GM21528 (cell line): Measurements from ENCODE around the gene NFIX.

ENCODE experiments used
- ATAC-seq: cut with Tn5 transposase; IDR thresholded peaks from one replicate; pipeline ENCODE4 v1.9.1; 2021; ENCODE audit warnings: mild to moderate bottlenecking, moderate library complexity; ENCODE audit not compliant: unreplicated experiment, low FRiP score

The NFIX gene

DNA sequence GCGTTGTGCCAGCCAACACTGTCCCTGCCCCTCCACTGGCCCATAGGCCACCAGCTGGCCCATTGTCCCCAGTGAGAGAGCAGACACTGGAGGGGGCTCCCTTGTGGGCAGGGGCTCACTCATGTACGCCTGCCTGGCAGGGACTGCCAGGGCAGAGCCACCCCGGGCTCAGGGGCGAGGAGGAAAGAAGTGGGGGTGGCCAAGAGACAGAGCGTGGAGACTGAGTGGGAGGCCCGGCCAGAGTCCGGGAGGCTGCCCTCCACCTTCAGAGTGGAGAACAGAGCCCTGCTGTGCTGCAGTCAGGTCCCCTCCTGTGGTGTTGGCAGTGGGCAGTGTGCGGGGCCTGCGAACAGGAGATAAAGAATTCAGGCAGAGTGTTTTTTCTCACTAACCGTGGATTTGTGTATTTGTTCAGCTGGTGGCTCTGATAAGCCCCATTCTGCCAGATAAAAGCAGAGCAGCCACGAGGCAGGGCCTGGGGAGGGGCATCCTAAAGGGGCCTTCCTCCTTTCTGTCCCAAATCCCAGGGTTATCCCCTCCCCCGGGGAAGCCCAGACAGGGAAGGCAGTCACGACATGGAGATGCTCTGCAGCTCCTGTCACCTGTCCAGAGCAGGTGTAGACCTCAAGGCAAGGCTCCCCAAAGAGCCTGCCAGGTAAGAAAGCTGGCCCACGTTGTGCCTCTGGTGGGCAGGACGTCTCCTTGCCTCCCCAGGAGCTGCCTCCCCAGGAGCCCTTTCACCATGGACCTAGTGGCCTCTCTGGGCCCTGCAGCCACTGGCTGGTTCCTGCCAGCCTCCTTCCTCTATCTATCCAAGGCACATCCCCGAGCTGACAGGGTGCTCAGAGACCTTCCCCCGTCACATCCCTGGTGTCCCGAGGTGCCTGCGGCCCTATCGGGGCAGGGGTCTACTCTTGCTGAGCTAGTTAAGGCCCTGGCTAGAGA is 74.4 kb downstream of the NFIX start:
- ATAC-seq: no peak

DNA sequence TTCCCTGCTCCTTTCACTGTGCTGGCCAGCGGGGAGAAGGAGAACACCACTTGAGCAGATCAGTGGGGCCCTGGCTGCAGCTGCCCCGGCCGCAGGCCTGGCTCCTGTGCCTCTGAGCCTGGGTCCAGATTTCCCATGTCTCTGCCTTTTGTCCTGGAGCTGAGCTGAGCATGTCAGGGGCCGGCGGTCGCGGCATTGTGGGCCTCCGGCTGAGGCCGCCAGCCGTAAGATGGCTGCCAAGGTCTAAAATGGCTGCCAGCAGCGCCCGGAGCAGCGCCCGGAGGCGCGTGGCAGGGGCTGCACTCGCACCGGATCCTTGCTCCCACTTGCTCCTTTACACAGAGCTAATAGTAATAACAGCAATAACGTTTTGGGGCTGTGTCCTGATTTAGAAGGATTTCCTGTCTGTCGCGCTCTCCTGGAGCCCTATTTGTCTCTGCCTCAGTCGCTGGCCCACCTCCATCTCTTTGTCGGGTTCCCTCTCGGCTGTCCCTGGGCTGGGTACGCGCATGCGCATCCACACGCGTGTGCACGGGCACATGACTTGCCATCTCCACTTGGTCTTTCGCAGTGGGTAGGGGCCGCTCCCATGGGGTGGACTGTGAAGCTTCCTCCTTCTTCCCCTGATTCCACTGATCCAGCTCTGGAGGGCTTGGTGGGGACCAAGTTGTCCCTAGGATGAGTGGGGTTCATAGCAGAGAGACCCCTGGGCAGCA is 75.3 kb downstream of the NFIX start:
- no peak for ATAC-seq

DNA sequence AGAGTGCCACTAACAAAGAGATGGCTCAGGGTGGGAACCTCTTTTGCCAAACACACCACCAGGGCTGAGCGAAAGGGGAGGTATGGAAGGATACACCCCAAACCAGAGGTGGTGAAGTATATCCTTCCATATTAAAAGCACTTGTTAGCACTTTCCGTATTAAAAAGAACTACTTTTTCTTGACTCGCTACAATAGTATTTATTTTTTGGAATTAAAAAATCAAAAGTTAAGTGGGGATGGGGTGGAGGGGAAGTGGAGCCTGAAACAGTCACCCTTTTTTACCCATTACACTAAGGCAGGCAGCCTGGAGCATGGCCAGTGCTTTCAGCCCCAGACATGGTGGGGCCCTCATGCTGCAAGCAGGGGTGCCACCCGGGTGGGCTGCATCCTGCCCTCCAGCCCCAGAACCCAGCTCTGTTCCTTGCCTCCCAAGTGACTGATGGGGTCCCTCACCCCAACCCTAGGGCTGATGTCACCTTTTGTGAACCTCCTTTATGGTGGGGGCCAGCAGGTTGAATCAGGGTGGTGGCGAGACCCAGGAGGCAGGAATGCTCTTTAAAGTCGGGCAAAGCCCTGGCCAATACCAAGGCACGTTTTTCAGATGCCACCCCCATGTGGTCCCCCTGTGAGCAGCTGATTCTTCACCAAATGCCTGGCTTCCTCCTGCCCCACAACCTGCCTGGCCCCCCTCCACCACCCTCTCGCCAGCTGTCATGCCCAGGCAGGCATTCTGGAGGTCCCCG is 76.3 kb downstream of the NFIX start:
- no peak for ATAC-seq

DNA sequence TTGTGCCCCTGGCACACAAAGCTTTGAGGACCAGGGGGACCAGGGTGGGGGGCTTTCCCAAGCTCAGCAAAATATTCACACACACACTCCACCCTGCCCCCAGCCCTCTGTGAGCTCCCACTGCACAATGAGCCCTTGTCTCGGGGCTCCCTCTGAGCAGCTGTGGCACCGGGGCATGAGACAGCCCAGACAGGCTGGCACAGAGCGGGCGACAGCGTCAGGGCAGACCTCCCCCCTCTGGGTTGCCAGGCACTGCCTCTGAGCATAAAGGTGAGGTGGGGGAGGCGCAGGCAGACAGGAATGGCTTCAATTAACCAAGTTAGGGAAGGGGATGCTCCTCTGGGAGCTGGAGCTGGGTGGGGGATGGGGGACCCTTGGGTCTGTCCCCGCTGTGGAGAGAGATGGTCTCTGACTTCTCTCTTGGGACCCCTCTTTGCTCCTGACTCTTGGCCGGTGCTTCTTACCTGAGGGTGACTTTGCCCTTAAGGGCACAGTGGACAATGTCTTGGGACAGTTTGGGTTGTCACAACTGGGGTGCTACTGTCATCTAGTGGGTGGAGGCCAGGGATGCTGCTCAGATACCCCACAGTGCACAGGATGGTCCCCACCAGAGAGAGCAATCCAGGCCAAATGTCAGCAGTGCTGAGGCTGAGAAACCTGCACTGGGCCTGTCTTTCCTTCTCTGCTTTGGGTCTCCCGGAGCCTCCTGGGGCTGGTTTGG is 77.1 kb downstream of the NFIX start:
- no peak for ATAC-seq

DNA sequence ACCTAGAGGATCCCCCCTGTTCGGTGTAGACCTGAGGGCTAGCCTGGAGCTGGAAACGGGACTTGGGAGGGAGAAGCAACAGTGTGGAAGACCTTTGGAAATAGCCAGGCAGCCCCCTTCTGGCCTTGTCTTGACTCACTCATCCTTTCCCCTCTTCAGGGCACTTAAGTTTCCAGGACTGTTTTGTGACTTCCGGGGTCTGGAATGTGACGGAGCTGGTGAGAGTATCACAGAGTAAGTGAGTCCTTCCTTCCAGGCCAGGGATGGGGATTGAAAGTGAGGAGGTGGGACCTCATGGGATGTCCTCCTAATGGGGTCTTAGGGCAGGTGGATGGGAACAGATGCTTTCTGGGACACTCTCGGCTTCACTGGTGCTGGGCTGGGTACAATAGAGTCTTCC is 78.0 kb downstream of the NFIX start:
- ATAC-seq: no peak

DNA sequence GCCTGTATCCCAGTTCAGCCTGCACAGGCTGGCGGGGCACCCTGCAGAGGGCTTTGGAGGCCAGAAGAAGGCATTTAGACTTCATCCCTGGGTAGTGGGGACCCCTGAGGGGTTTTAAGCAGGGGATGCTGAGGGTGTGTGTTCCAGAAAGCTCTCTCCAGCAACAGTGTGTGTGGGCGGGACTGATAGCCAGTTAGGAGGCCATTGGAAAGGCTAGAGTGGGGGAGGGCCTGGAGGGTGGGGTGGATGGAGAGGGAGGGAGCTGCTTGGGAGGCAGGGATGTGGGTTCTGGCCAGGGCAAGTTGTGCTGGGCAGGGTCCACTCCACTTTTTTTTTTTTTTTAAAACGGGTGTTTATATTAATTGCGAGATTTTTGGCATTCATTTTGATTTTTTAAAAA is 79.1 kb downstream of the NFIX start:
- ATAC-seq: no peak

DNA sequence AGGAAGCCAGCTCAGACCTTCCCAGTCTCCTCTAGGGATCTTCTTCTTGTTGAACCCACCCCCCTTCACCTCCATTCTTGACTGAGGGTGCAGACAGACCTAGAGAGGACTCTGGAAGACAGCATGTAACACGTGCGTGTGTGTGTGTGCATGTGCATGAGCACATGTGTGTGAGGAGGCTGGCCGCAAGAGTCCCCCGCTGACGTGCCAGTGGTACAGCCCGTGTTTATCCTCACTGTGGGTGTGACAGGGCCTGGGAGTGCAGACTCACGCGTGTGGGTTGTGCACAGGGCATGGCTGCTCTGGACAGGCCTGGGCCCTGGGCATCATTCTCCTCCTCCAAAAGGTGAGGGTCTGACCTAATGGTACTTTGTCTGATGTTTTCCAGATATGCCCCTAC is 81.0 kb downstream of the NFIX start:
- no peak for ATAC-seq

DNA sequence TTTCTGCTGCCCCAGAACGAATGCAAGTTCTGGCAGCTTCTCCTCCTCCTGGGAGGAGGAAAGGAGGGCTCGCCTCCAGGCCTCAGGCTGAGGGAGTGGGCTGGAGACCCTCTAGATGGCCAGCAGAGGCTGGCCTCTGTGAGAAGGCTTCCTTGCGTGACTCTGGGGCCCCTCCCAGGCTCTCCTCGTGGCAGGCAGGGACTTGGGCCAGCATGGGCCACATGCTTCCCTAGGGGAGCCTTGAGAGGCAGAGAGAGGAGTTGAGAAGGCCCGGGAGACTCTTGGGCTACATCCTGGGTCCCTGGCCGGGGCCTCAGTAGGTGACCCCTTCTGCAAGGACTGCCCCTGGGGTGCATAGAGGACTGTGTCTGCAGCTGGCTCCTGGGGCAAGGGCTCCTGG is 81.5 kb downstream of the NFIX start:
- no peak for ATAC-seq

DNA sequence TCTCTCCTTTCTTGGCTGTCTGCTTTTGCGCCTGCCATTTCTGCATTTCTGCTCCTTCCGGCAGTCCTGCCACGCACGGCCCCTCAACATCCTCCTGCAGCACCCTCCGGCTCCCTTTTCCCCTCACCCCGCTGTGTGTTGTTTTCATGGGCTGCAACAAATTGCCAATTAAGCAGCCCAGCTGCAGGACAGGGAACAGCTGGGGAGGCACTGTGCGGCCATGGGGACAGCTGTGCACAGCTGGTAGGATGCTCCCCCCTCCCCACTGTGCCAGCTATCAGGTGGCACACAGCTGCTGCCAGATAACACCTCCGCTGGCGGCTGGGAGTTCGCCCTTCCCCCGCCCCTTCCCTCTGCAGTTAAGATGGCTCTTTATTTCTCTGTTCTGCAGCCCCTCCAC is 82.0 kb downstream of the NFIX start:
- ATAC-seq: no peak

DNA sequence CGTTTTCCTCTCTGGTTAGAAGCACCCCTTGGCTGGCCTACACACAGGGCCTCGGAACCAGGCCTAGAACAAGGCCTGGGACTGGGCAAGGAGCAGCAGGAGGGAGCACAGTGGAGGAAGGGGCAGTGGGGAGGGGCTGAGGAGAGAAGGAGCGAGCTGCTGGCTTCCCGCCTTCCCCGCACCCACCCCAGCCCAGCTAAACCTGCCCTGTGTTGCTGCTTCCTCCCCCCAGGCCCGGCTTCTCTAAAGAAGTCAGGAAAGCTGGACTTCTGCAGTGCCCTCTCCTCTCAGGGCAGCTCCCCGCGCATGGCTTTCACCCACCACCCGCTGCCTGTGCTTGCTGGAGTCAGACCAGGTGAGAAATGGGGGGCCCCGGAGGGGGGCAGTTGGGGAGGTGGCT is 83.1 kb downstream of the NFIX start:
- ATAC-seq: no peak

DNA sequence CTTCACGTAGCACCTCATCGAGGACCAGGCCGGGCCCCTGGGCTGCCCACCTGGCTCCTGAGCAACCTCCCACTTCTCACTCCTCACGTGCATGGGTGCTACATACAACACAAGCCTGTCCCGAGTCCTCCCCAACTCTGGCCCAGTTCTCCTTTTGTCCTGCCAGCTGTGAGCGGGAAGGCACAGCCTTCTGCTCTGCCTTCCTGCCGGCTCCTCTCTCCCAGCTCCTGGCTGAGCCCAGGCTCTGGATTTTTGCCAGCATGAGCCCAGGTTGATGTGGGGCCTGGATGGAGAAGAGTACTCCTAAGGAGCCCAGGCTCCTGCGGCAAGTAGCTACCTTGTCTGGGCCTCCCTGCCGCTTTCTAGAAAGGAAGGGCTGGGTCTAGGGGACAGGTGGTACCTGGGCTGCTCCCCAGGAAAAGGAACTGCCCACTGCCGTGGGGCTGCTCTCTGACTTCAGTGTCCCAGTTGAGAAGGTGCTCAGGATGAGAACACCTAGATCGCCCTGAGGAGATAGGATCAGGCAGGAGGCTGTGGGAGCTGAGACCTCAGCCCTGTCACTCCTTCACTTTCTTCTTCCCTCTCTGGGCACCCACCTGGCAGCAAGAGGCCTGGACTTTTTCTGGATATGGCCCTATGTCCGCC is 83.7 kb downstream of the NFIX start:
- no peak for ATAC-seq

DNA sequence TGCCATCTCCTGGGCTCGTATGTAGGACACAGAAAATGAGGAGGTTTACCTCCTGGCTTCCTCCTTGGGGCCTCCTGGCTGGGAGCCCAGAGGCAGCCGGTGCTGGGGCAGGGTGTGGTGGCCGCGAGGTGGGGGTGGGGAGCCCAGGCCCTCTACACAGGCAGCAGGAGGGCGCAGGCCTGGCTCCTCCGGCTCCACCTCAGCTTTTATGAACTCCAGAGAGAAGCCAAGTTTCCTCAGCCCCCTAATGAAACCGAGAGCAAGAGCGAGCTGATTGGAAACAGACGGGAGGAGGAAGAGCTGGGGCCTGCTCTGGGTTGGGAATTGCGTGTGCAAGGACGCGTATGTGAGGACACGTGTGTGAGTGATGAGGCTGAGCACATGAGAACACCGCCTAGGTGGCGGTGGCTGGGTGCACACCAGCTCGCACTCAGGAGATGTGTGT is 84.3 kb downstream of the NFIX start:
- no peak for ATAC-seq

DNA sequence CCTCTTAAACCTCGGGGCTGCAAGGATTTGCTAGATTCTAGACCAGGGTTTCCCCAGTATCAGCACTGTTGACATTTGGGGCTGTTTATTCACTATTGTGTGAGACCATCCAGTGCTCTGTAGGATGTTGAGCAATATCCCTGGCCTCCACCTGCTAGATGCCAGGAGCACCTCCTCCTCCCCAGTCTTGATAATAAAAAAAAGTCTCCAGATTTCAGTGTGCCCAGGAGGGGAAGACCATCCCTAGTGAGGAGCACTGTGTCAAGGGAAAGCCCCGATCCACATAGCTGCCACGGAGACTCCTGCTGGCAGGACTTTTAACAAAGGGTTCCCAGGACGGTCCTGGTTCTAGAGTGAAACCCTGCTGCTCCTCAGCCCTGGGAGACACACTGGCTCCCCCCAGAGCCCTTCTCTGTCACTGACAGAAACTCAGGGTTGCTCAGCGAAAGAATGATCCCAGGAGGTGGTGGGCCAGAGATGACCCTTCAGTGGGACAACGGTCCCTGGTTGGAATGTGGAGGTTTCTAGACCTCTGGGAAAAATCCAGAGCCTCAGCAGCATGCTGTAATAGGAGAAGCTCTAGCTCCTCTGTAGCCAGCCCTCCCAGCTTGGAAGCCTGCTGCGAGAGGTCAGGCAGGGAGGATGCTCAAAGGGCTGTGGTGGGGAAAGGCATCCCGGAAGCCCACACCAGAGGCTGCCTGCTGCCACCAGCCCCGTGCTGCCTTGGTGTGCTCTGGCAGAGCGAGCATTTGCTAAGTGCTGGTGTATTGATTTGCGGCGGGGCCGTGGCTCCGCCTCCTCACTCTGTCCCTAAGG is 87.1 kb downstream of the NFIX start:
- no peak for ATAC-seq

DNA sequence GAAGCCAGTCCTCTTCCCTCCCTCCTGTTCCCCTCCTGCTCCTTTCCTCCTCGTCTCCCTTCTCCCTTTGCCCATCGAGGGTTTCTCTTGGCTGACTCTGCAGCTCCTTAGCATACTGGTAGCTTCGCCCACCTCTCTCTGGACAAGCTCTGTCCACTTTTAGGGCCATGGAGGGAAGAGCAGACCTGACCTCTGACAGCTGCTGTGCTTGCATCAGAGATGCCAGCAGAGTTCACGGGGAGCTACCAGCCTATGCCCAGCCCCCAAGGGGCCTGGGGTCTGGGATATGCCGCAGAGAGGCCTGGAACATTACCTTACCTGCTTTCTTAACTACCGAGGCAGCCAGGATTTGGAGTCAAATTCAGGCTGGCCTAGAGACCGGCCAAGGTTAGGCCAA is 87.7 kb downstream of the NFIX start:
- ATAC-seq: no peak

DNA sequence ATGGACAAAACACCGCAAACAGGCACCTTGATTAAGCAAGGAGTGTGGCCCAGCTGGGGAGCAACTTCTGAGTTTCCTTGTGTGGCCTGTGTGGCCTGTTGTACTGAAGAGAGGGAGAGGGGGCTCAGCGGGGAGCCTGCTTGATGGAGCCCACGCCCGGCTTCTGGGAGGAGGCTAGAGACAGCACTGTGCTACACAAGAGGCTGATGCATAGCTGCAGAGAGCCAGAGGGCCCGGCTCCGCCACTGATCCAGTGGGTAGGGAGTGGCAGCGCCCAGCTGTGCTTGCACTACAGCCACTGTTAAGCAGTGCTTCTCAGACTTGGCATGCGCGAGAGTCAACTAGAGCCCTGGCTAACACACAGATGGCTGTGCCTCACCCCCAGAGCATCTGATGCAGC is 88.4 kb downstream of the NFIX start:
- ATAC-seq: no peak

DNA sequence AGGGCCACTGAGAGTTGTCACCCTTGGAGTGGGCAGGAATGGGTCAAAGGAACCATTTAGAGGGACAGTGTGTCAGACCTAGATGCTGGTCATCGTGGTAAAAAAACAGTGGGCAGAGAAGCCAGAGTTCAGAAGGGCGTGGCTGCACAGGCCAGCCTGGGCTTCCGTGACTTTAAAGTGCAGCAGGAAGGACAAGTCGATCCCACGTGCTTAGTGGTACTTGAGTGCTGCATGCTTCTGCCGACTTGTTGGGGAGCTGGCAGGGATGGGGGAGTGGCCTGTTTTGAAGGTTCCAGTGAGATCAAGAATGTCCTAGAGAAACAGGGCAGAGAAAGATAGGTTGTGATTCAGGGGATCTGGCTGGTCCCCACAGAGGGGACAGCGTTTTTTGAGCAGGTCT is 90.4 kb downstream of the NFIX start:
- no peak for ATAC-seq

DNA sequence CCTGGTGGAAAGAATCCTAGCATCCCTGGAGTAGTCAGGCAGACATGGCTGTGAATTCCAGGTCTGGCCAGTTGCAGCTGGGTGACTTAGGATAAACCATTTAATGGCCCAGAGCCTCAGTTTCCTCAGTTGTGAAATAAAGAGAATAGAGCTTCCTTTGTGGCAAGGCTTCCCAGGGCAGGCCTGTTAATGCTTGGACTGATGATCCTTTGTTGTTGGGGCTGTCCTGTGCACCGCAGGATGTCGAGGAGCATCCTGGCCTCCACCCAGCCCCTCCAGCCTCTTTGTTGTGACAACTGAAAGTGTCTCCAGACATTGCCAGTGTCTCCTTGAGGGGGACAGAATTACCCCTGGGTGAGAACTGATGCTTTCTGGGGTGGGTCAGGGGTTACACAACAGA is 91.1 kb downstream of the NFIX start:
- ATAC-seq: no peak

DNA sequence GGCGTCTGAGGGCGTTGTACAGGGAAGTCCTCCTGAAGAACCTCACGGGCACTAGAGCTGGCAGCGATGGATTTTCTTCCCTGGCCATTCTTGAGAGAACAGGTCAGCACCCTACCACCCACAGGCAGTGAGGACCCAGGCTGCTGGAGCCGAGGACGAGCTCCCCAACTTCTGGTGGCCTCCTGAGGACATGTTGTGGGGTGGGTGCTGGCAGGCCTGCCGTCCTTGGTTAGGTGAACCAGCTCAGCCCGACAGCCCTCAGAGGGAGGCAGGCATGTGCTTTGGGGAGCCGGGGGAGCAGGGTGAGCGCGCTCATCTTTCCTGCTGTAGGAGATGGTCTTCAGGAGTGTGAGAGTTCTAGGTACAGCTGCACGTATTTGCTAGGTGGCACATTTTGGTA is 92.0 kb downstream of the NFIX start:
- ATAC-seq: no peak
